A549 (cell line): ENCODE measurements around the gene DDX56. TPM values are rescaled to one million over a fixed set of nuclear protein-coding genes. Genes with fewer than 3 reads are reported as not detected.

ENCODE experiments used
- ATAC-seq, 2 experiments: fragments of 200-7000 bp in 1 of 2; fragments of >200 bp in 1 of 2; cut with Nextera tagmentation in 1 of 2; cut with Tn5 transposase in 1 of 2; 3 replicates each; pipeline versions ENCODE4 v1.8.0 to v1.9.1; 2018 to 2020; ENCODE audit warnings: mild to moderate bottlenecking in 1 of 2, moderate library complexity in 1 of 2
- CTCF ChIA-PET: fragments of 300-600 bp; sonication (Branson Sonifier 250); formaldehyde crosslinking; extraction: SDS; loops from one replicate; lab custom pipeline; 2021; ENCODE audit warnings: antibody characterized with exemption, inconsistent platforms; lab: Yijun Ruan, JAX
- POLR2A ChIA-PET: fragments of 350-600 bp; formaldehyde crosslinking; extraction: SDS; loops from one replicate; lab custom pipeline; 2021; ENCODE audit warnings: antibody characterized with exemption, inconsistent platforms; lab: Yijun Ruan, JAX
- DNase-seq, 2 experiments: peaks; one replicate each; pipeline versions ENCODE4 v3.0.0 to v3.0.0-alpha.2; 2011 to 2016; ENCODE audit warnings: low read depth in 1 of 2, low spot score in 1 of 2
- FAIRE-seq: peaks from 2 replicates; lab custom pipeline; 2011; peaks lifted over from hg19 to GRCh38; lab: Jason Lieb, UNC
- H3K27ac ChIP-seq, 2 experiments: fragments of >200 bp; sonication (Bioruptor Twin); formaldehyde crosslinking; 3 replicates each; pipeline ENCODE4 v1.5.1; 2016 to 2017
- H3K4me1 ChIP-seq: fragments of >200 bp; sonication (Bioruptor Twin); formaldehyde crosslinking; 3 replicates; pipeline ENCODE4 v1.6.1; 2016
- H3K4me2 ChIP-seq: fragments of >200 bp; sonication (Bioruptor Twin); formaldehyde crosslinking; 3 replicates; pipeline ENCODE4 v1.6.1; 2016
- H3K4me3 ChIP-seq: fragments of >200 bp; sonication (Bioruptor Twin); formaldehyde crosslinking; 3 replicates; pipeline ENCODE4 v1.5.1; 2016
- H3K9me3 ChIP-seq: fragments of >200 bp; sonication (Bioruptor Twin); formaldehyde crosslinking; 3 replicates; pipeline ENCODE4 v1.6.1; 2016
- BCL3 ChIP-seq: fragments of >200 bp; sonication (Bioruptor Twin); formaldehyde crosslinking; IDR thresholded peaks from 3 replicates; pipeline ENCODE4 v1.6.1; 2016
- CBX8 ChIP-seq: fragments of 200-600 bp; sonication (generic); IDR thresholded peaks from 2 replicates; pipeline ENCODE4 v1.6.1; 2016
- E2F6 ChIP-seq: IDR thresholded peaks from 2 replicates; pipeline ENCODE4 v1.6.1; 2012; ENCODE audit warnings: low read depth, borderline replicate concordance
- FOSL2 ChIP-seq, 2 experiments: fragments of 450-650 bp in 1 of 2; fragments of >200 bp in 1 of 2; sonication (Bioruptor Twin) in 1 of 2; formaldehyde crosslinking; IDR thresholded peaks; 2 replicates each; pipeline versions ENCODE4 v1.5.0 to v1.6.1; 2016 to 2020; ENCODE audit warnings: mild to moderate bottlenecking in 1 of 2, moderate library complexity in 1 of 2
- FOXS1 ChIP-seq: fragments of 250-450 bp; sonication (Bioruptor Pico); IDR thresholded peaks from 2 replicates; pipeline ENCODE4 v1.5.0; 2020; ENCODE audit warnings: mild to moderate bottlenecking, moderate library complexity
- GATA3 ChIP-seq: IDR thresholded peaks from 2 replicates; pipeline ENCODE4 v1.6.1; 2012; ENCODE audit warnings: borderline replicate concordance
- HEYL ChIP-seq: fragments of 250-450 bp; sonication (Bioruptor Pico); IDR thresholded peaks from 2 replicates; pipeline ENCODE4 v1.8.0; 2021; ENCODE audit warnings: mild to moderate bottlenecking, moderate library complexity
- HMGXB4 ChIP-seq: fragments of 250-450 bp; sonication (Bioruptor Pico); IDR thresholded peaks from 2 replicates; pipeline ENCODE4 v1.5.0; 2021; ENCODE audit warnings: mild to moderate bottlenecking, moderate library complexity, borderline replicate concordance
- HOXB5 ChIP-seq: fragments of 250-450 bp; sonication (Bioruptor Pico); IDR thresholded peaks from 2 replicates; pipeline ENCODE4 v1.5.0; 2020; ENCODE audit warnings: mild to moderate bottlenecking, moderate library complexity
- KDM5A ChIP-seq: fragments of 200-600 bp; sonication (generic); IDR thresholded peaks from 2 replicates; pipeline ENCODE4 v1.6.1; 2016; ENCODE audit warnings: antibody characterized with exemption, mild to moderate bottlenecking
- MAFK ChIP-seq: fragments of 450-650 bp; IDR thresholded peaks from 2 replicates; pipeline ENCODE4 v1.6.1; 2014; ENCODE audit not compliant: partially characterized antibody
- MAZ ChIP-seq: fragments of 150-350 bp; IDR thresholded peaks from 2 replicates; pipeline ENCODE4 v1.6.1; 2014; ENCODE audit warnings: antibody characterized with exemption, low read depth, low read length, borderline replicate concordance
- MYC ChIP-seq: IDR thresholded peaks from 2 replicates; pipeline ENCODE4 v1.6.1; 2012; ENCODE audit warnings: mild to moderate bottlenecking, inconsistent platforms, low read length, improper control_type of control experiment, borderline replicate concordance
- NR3C1 ChIP-seq: fragments of >200 bp; sonication (Bioruptor Twin); formaldehyde crosslinking; IDR thresholded peaks from 3 replicates; pipeline ENCODE4 v1.6.1; 2017
- PBX3 ChIP-seq: IDR thresholded peaks from 2 replicates; pipeline ENCODE4 v1.6.1; 2012
- POLR2A ChIP-seq: IDR thresholded peaks from 2 replicates; pipeline ENCODE4 v1.6.1; 2012; ENCODE audit warnings: mild to moderate bottlenecking, low read length
- RARB ChIP-seq: fragments of 250-450 bp; sonication (Bioruptor Pico); IDR thresholded peaks from 2 replicates; pipeline ENCODE4 v1.8.0; 2021; ENCODE audit warnings: mild to moderate bottlenecking, moderate library complexity
- RCOR1 ChIP-seq: fragments of 150-350 bp; IDR thresholded peaks from 2 replicates; pipeline ENCODE4 v1.6.1; 2014; ENCODE audit warnings: antibody characterized with exemption, low read length, low read depth
- SMC3 ChIP-seq: fragments of >200 bp; sonication (Bioruptor Twin); formaldehyde crosslinking; IDR thresholded peaks from 3 replicates; pipeline ENCODE4 v1.6.1; 2018; ENCODE audit warnings: inconsistent platforms
- TFCP2L1 ChIP-seq: fragments of 250-450 bp; sonication (Bioruptor Pico); IDR thresholded peaks from 2 replicates; pipeline ENCODE4 v1.5.0; 2021; ENCODE audit warnings: mild to moderate bottlenecking
- ZFP36 ChIP-seq: fragments of 450-650 bp; IDR thresholded peaks from 2 replicates; pipeline ENCODE4 v1.6.1; 2014; ENCODE audit warnings: borderline replicate concordance; ENCODE audit not compliant: partially characterized antibody
- ZSCAN20 ChIP-seq: fragments of 250-450 bp; sonication (Bioruptor Pico); IDR thresholded peaks from 2 replicates; pipeline ENCODE4 v1.8.0; 2022; ENCODE audit warnings: mild to moderate bottlenecking, moderate library complexity
- WGBS: methylation state at CpG from one replicate; pipeline ENCODE4 v1.1.6; 2017; ENCODE audit errors: missing lambda C conversion rate; 5-methylcytosine and 5-hydroxymethylcytosine counted together
- polyA plus RNA-seq, 4 experiments: library from polyadenylated mRNA; depleted of rRNA in 3 of 4; stranded (reverse); fragments of >200 nt; fragmentation: RNase III in 1 of 4; extraction: RNeasy Plus Mini Kit Qiagen cat#74134 plus additional on column Dnase treatment in 1 of 4; gene quantifications; 2 replicates in 3 of 4; 3 replicates in 1 of 4; pipeline ENCODE4 v1.2.3, GENCODE V29; 2011 to 2017
- TF ChIP-seq, protein P1 (sequence below): fragments of 200-600 bp; sonication (generic); IDR thresholded peaks from 2 replicates; pipeline ENCODE4 v1.6.1; 2016; ENCODE audit warnings: antibody characterized with exemption, mild to moderate bottlenecking, moderate library complexity

Gene DDX56
- polyA plus RNA-seq, 2 of the 4 experiments (the other 2 are of a cell fraction), result 96.1 to 97.7 TPM

GRCh38 chr7:44622342-44623151, 48.8 kb upstream of the DDX56 start:
- no peak; a peak in 1 of 6 replicates for ATAC-seq
- H3K4me1 ChIP-seq, result peaks cover 14% of the 10 kb centered on the region; the same call in 1 of the 3 replicates
- no peak overlapping the region for H3K4me2 ChIP-seq
- WGBS, result 93% methylated on average over 5 of the region's 5 CpGs
- TF ChIP-seq HEYL (CRISPR knock-in tag) (no peak), FOSL2 (IDR thresholded peaks at IDR 0.05) (no peak), FOSL2 (CRISPR knock-in tag; IDR thresholded peaks at IDR 0.05) (no peak), MAFK (no peak)
- TF ChIP-seq, all 56 proteins: peak for 0
- ChIA-PET POLR2A (no interaction called here), CTCF (no interaction called here)
- Histone ChIP-seq H3K9me3 (no peaks in the 10 kb centered on the region), H3K4me3 (no peak overlapping the region), H3K27ac (no peak overlapping the region)
- FAIRE-seq (no peak), DNase-seq (no peak)

DNA sequence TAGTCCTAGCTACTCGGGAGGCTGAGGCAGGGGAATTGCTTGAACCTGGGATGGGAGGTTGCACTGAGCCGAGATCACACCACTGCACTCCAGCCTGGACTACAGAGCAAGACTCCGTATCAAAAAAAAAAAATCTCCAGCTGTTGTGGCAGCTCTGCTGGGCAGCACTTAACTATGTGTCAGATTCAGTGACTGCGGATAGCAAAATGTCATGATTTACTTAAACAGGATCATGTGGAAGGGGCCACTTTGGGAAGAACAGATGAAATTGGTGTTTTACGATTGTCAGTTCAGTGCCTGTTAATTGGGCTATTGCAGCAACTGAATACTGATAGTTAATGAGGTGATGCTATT, 48.0 kb upstream of the DDX56 start:
- ChIA-PET CTCF (interaction anchor here (0.7 kb wide), 1 partner anchor 14 kb away, joined by 3 read pairs; no protein-coding TSS in a partner anchor), POLR2A (no interaction called here)
- TF ChIP-seq RCOR1 (no peak), NR3C1 (no peak), KDM5A (no peak), ZFP36 (no peak), FOXS1 (no peak), SMC3 (no peak), E2F6 (no peak), HMGXB4 (CRISPR knock-in tag) (no peak), GATA3 (no peak), POLR2A (no peak), PBX3 (no peak), MYC (no peak), MAZ (no peak), HOXB5 (no peak), ZSCAN20 (no peak), TFCP2L1 (CRISPR knock-in tag) (no peak), RARB (CRISPR knock-in tag) (no peak), BCL3 (no peak), CBX8 (no peak)
- TF ChIP-seq, protein P1, sequence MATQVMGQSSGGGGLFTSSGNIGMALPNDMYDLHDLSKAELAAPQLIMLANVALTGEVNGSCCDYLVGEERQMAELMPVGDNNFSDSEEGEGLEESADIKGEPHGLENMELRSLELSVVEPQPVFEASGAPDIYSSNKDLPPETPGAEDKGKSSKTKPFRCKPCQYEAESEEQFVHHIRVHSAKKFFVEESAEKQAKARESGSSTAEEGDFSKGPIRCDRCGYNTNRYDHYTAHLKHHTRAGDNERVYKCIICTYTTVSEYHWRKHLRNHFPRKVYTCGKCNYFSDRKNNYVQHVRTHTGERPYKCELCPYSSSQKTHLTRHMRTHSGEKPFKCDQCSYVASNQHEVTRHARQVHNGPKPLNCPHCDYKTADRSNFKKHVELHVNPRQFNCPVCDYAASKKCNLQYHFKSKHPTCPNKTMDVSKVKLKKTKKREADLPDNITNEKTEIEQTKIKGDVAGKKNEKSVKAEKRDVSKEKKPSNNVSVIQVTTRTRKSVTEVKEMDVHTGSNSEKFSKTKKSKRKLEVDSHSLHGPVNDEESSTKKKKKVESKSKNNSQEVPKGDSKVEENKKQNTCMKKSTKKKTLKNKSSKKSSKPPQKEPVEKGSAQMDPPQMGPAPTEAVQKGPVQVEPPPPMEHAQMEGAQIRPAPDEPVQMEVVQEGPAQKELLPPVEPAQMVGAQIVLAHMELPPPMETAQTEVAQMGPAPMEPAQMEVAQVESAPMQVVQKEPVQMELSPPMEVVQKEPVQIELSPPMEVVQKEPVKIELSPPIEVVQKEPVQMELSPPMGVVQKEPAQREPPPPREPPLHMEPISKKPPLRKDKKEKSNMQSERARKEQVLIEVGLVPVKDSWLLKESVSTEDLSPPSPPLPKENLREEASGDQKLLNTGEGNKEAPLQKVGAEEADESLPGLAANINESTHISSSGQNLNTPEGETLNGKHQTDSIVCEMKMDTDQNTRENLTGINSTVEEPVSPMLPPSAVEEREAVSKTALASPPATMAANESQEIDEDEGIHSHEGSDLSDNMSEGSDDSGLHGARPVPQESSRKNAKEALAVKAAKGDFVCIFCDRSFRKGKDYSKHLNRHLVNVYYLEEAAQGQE, result no peak
- Histone ChIP-seq H3K4me3 (no peak overlapping the region), H3K4me2 (no peak overlapping the region), H3K4me1 (peaks cover 19% of the 10 kb centered on the region; the same call in 2 of the 3 replicates), H3K27ac (no peak overlapping the region), H3K9me3 (no peaks in the 10 kb centered on the region)
- ATAC-seq, result no peak
- no peak for FAIRE-seq
- 93% methylated on average over 5 of the region's 5 CpGs for WGBS
- DNase-seq, result no peak
